ENCODE data around the gene FRZB. TPM values are rescaled to one million over a fixed set of nuclear protein-coding genes. Genes with fewer than 3 reads are reported as not detected.

Gene FRZB, protein sequence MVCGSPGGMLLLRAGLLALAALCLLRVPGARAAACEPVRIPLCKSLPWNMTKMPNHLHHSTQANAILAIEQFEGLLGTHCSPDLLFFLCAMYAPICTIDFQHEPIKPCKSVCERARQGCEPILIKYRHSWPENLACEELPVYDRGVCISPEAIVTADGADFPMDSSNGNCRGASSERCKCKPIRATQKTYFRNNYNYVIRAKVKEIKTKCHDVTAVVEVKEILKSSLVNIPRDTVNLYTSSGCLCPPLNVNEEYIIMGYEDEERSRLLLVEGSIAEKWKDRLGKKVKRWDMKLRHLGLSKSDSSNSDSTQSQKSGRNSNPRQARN
- total RNA-seq (2022) (0.20 and 0.21 TPM in 2 replicates), Bru-seq, nascent RNA (percentile 29 among the genes with signal in this experiment), BruChase-seq, experiment 1, labeled RNA remaining after a 6-hour chase (percentile 34 among the genes with signal in this experiment), BruChase-seq, experiment 2, labeled RNA remaining after a 2-hour chase (percentile 41 among the genes with signal in this experiment)
- long read RNA-seq, partial matches to known transcripts = 0 of 1 reads
- long read RNA-seq, other reads (novel, unspliced or antisense) = 0 of 1 reads

DNA sequence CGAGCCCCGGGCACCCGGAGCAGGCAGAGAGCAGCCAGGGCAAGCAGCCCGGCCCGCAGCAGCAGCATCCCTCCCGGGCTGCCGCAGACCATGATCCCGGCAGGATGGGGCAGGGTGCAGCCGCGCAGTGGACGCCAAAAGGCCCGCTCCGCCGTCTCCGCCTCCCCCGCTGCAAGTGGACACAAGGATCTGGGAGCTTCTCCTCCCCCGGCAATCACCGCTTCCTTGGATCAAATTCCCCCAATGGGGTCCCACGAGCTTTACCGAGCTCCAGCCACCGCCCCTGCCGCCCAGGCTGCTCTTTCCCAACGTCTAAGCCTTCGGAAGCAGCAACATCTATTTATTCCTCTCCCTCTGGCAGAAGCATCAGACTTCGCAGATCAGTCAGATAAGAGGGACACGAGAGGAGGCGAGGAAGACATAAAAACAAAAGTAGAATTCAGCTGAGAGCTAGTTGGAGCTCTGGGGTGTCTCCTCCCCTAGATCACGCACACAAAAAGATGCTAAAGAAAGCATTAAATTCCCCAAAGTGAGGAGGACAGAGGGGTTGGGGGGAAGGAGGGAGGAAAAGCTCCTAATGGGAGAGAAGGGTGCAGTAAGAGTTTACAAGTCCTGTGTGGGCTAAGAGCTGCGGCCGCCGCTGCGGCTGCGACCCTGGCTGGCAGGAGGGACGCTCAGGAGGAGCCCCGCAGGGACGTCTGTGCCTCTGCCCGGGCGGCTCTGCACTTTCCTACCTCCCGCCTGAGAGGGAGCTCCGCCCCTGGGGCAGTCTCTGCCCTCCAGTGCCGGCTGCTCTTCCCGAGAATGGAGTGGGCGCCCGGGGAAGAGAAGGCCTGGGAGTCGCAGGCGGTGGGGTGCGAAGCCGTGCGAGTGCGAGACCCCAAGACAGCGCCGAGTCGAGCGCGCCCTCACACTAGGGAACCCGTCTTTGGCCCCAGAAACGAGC, at the start of gene FRZB:
FRZB (minus strand) TSS at position 177 of the 946 bp plus-strand sequence; CDS start at position 92, 85 bp downstream.
- Mint-ChIP-seq H3K9me3 (ENCODE audit: low read depth, unreplicated experiment) (no peaks in the 10 kb centered on the region), H3K4me1 (ENCODE audit: low read depth, unreplicated experiment) (peaks cover 13% of the 10 kb centered on the region), H3K27ac (ENCODE audit: unreplicated experiment) (peak within 1 kb of the TSS; percentile 23), H3K4me3 (ENCODE audit: low read depth, unreplicated experiment) (peak within 1 kb of the TSS; percentile 82), H3K36me3 (ENCODE audit: insufficient read depth, unreplicated experiment) (peaks cover 9% of the 10 kb centered on the region), H3K27me3 (ENCODE audit: unreplicated experiment) (peaks cover 18% of the 10 kb centered on the region)
- BruUV-seq (replicated peaks) = no TSS peak
- CTCF ChIA-PET = interaction anchor here (0.6 to 1.9 kb wide), 6 partner anchors 23 to 226 kb away, joined by 3 to 6 read pairs (median 4); no protein-coding TSS in a partner anchor
- DNase-seq = peak; percentile 54
- intact Hi-C loops (cut with micrococcal nuclease; ENCODE audit: unreplicated experiment) = no loop called here
- TF ChIP-seq, protein P1, sequence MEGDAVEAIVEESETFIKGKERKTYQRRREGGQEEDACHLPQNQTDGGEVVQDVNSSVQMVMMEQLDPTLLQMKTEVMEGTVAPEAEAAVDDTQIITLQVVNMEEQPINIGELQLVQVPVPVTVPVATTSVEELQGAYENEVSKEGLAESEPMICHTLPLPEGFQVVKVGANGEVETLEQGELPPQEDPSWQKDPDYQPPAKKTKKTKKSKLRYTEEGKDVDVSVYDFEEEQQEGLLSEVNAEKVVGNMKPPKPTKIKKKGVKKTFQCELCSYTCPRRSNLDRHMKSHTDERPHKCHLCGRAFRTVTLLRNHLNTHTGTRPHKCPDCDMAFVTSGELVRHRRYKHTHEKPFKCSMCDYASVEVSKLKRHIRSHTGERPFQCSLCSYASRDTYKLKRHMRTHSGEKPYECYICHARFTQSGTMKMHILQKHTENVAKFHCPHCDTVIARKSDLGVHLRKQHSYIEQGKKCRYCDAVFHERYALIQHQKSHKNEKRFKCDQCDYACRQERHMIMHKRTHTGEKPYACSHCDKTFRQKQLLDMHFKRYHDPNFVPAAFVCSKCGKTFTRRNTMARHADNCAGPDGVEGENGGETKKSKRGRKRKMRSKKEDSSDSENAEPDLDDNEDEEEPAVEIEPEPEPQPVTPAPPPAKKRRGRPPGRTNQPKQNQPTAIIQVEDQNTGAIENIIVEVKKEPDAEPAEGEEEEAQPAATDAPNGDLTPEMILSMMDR (IDR thresholded peaks at IDR 0.05; ENCODE audit: unreplicated experiment) = no peak

DNA sequence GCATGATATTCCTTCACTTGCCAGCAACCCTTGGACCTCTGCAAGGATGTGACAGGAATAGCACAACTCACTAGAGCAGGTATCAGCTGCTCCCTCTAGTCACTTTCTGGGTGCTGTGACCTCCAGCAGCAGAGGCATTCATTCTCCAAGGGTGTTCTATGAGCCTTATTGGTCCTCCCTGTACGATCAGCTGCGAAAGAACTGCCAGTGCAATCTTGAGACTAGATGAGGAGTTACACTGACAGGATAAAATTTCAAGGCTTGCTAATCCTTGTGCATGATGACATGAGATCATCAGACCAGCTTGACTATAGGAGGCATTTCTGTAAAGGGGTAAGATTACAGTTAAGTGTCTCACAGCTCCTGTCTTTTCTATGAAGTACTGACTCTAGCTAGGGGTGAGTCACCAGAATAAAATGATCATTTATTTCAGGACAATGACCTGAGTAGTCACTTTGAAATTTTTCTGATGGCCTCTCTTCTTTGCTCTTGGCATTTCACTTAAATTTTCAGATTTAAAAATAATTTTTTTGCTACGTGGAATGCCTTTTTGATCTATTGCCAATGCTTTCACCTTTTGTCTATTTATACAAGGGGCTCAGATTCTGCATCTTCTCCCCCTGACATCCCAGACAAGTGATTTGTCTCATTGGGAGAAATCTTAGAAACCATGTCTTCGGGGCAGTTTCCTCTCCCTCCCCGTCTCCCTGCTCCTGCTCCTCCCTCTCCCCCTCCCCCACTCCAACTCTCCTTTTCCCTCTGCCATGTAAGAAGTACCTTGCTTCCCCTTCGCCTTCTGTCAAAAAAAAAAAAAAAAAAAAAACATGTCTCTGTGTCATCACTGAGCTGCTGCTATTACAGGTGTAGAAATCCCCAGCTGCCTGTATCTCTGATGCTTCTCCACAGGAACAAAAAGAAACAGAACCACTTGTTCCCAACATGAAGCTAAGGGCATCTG, 49.2 kb upstream of the FRZB start:
- BruUV-seq (replicated peaks) = no TSS peak
- TF ChIP-seq, protein P1 (IDR thresholded peaks at IDR 0.05; ENCODE audit: unreplicated experiment) = no peak
- Mint-ChIP-seq H3K27me3 (ENCODE audit: unreplicated experiment) (no peaks in the 10 kb centered on the region), H3K36me3 (ENCODE audit: insufficient read depth, unreplicated experiment) (peaks cover 23% of the 10 kb centered on the region), H3K27ac (ENCODE audit: unreplicated experiment) (no peak overlapping the region), H3K4me3 (ENCODE audit: low read depth, unreplicated experiment) (no peak overlapping the region), H3K4me1 (ENCODE audit: low read depth, unreplicated experiment) (no peaks in the 10 kb centered on the region), H3K9me3 (ENCODE audit: low read depth, unreplicated experiment) (no peaks in the 10 kb centered on the region)
- CTCF ChIA-PET = interaction anchor here (0.7 kb wide), 1 partner anchor 1068 kb away, joined by 5 read pairs; no protein-coding TSS in a partner anchor
- DNase-seq = no peak
- intact Hi-C loops (cut with micrococcal nuclease; ENCODE audit: unreplicated experiment) = no loop called here

- Mint-ChIP-seq H3K36me3 (ENCODE audit: insufficient read depth, unreplicated experiment) (peaks cover 15% of the 10 kb centered on the region), H3K9me3 (ENCODE audit: low read depth, unreplicated experiment) (no peaks in the 10 kb centered on the region), H3K4me1 (ENCODE audit: low read depth, unreplicated experiment) (no peaks in the 10 kb centered on the region), H3K27ac (ENCODE audit: unreplicated experiment) (no peak overlapping the region), H3K27me3 (ENCODE audit: unreplicated experiment) (no peaks in the 10 kb centered on the region), H3K4me3 (ENCODE audit: low read depth, unreplicated experiment) (no peak overlapping the region)
- intact Hi-C loops (cut with micrococcal nuclease; ENCODE audit: unreplicated experiment) = no loop called here
- no TSS peak for BruUV-seq (replicated peaks)
- no peak for DNase-seq
- TF ChIP-seq, protein P1 (IDR thresholded peaks at IDR 0.05; ENCODE audit: unreplicated experiment) = no peak
- CTCF ChIA-PET = no interaction called here
These were observed 48.4 kb upstream of the FRZB start for GRCh38 chr2:182914852-182915251.
